Measurements from ENCODE around the gene CDKN2A.

DNA sequence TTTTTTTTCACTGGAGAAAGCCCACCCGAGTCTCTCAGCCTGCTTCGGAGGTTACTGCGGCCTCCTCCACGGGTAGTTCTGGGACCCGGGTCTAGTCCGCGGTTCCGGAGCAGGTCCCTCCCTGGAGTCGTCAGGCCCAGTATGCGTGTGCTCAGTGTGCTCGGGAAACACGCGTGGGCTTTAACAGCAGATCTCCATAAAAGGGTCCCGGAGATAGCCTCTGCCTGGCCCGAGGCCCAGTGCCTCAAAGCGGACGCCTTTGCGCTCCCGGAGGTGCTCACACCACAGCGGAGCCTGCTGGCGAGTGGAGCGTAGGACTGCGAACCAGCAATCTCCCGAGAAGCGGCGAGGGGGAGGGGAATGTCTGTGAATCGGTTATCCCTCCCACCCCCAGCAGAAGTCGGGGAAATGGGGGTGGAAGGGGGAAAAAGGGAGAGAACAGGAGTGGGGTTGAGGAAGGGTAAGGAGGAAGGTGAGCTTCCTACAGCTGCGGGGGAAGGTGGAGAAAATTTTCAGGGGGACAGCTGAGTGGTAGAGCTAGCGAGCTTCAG lies 28.7 kb downstream of the CDKN2A start:
- TF ChIP-seq, protein P1, sequence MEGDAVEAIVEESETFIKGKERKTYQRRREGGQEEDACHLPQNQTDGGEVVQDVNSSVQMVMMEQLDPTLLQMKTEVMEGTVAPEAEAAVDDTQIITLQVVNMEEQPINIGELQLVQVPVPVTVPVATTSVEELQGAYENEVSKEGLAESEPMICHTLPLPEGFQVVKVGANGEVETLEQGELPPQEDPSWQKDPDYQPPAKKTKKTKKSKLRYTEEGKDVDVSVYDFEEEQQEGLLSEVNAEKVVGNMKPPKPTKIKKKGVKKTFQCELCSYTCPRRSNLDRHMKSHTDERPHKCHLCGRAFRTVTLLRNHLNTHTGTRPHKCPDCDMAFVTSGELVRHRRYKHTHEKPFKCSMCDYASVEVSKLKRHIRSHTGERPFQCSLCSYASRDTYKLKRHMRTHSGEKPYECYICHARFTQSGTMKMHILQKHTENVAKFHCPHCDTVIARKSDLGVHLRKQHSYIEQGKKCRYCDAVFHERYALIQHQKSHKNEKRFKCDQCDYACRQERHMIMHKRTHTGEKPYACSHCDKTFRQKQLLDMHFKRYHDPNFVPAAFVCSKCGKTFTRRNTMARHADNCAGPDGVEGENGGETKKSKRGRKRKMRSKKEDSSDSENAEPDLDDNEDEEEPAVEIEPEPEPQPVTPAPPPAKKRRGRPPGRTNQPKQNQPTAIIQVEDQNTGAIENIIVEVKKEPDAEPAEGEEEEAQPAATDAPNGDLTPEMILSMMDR (conservative IDR thresholded peaks at IDR 0.05; ENCODE audit: low read length) = no peak
- no peak for TF ChIP-seq EZH2phosphoT487 (IDR thresholded peaks at IDR 0.05; ENCODE audit: borderline replicate concordance)

Data from Loucy (cell line).